Measurements from ENCODE around the gene TSSK3.
"Not testable (repeated sequence)": the region's sequence is repeated elsewhere in the genome, so short reads cannot be mapped to it uniquely, and the experiment has no call there.

TSSK3 gene

DNA sequence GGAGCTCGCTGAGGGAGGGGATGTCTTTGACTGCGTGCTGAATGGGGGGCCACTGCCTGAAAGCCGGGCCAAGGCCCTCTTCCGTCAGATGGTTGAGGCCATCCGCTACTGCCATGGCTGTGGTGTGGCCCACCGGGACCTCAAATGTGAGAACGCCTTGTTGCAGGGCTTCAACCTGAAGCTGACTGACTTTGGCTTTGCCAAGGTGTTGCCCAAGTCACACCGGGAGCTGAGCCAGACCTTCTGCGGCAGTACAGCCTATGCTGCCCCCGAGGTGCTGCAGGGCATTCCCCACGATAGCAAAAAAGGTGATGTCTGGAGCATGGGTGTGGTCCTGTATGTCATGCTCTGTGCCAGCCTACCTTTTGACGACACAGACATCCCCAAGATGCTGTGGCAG, 1.4 kb downstream of the TSSK3 start:
- DNase-seq (ENCODE audit: low spot score), result no peak

DNA sequence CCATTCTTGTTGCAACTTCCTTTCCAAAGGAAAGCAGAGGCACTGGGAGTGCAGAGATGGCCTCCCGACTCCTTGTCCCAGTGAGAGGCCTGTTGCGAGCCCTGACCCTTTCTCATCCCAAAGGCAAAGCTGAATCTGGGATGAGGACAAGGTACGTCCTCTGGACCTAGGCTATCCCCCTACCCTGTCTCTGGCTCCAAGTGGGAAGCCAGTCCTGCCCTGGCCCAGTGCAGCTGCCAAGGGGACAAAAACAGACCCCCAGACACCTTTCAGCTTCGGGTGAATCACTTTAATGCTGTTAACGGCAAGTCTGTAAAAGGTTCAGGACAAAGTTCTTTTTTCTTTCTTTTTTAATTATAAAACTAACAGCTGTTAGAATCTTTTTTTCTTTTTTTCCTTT, 2.5 kb downstream of the TSSK3 start:
- no peak for DNase-seq (ENCODE audit: low spot score)

DNA sequence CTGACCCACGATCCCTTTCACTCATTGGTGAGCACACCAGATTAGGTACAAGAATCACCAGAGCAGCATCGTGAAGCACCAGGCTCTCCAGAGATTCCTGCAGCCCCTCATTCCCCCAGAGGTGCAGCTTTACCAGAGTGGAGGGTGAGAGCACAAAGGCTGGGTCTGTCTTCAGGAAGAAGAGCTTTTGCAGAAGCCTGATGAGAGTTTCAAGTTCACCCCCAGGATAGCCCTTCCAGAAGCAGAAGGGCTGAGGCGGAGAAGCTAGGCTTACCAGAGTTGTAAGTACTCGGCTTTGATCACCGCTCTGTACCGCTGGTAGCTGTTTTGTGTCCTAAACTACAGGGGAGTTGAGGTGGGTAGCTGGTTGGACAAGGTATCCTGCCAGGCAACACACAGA, 3.1 kb downstream of the TSSK3 start:
- DNase-seq (ENCODE audit: low spot score), result no peak

DNA sequence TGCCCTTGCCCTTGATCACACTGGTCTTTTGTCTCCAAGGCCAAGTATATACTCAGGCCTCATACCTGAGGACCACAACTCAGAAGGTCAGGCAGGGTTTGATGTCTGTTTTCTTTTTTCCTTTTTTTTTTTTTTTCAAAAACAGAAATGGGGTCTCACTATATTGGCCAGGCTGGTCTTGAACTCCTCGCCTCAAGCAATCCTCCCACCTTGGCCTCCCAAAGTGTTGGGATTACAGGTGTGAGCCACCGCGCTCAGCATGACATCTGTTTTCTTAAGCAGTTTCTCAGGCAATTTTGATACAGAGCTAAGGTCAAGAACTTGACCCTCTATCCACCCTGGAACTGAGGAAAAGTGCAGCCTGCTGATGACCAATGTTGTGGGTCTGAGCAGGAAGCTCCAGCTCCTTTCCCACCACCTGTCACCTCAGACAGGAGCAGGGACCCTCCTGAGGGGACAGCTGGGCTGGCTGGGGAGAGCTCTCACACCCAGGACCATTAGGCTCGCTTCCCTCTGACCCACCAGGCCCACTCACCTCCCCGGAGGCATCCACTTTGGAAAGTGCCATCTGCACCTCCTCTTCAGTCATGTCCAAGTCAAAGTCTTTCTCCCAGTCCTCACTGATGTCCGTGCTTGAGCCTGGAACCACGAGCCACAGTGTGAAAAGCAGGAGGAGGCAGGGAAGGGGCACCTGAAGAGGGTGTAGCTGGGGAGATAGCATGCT, 5.7 kb downstream of the TSSK3 start:
- DNase-seq (ENCODE audit: low spot score), result no peak

DNA sequence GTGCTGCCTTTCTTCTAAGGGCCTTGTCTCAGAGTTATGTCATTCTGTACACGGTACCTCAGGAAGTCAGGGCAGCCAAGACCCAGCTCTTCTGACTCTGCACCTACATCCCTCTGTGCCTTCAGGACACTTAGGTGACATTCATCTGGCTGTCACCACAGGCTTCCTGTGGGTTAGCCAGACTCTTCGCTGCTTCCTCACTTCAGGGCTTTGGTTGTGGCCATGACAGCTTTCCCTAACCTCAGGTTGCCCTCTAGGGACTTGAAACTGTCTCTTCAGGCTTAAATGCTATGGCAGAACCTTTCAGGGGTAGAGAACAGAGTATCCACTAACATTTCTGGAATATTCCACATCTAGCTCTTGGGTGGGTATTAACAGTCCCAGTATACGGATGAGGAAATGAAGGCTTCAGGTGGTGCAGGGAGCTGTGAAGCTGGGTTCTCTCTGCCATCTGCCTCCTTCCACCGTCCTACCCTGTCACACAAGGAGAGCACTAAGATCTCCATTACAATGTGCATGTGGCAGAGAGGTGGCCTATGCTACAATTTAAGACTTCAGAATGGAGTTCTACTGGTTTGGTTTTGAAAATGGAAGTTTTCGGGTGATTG, 9.9 kb downstream of the TSSK3 start:
- DNase-seq (ENCODE audit: low spot score), result no peak

DNA sequence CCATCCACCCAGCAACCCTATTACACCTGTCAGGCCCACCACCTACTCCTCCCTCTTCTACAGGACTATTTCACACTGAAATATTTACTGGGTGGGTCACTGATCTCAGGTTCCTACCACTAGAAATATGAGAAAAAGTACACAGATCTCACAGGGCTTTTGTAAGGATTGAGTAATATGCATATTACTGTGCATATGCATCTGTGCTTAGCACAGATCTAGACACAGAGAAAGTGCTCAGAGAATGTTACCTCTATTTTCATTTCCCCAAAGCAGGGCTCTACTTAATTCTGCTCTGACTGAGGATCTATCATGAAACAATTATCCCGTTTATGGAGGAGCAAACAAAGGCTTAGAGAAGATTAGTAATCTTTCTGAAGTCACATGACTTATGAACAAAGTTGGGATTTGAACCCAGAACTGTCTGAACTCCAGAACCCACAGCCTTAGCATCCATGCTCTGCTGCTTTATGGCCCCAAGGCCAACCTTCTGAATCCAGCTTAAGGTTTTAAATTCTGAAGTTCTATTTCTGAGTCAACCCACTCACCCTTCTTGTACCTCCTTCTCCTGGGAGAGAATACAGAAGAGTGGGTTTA, 11.8 kb downstream of the TSSK3 start:
- no peak for DNase-seq (ENCODE audit: low spot score)

DNA sequence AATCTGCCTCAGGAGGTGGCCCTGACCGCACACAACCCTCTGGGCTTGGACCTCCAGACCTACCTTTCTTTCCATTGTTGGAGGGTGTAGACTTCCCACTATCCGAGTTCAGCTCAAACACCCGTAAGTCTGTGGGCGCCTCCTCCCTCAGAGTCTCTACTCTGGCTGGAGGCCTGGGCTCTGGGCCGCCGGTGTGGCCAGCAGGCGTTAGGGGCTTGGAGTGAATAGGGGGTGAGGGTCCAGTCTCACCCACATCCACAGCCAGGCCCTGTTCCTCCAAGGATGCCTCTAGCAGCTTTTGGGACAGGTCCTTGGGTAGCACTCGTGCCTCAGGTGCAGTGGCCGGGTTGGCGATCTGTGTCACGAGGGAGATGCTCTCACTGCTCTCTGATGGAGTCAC, 13.9 kb downstream of the TSSK3 start:
- DNase-seq (ENCODE audit: low spot score), result no peak

DNA sequence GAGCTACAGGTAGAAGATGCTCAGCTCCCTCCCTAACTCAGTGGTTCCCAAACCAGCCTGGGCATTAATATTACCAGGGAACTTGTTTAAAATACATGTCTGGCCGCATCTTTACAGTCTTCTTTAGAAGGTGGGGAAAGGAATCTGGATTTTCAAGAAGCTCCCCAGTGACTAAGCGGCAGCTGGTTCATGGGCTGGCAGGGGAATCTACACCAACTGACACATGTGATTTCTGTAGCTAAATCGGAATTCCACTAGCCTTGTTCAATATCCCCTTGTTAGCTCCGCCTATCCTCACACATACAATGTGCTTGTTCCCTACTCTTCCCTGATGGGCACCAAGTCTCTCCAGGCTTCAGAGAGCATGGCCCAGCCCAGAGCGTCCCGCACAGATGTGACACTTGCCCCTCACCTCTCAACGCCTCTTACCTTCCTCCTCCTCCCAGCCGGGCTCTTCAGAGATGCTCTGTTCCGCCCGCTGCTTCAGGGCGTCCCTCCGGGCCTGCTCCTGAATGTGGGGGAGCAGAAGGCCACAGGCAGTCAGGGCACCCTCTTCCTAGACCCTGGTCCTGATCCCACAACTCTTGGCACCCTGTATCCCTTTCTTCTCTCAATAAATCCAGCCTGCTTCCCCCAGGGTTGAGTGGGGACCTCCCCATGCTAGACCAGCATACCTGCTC, 15.3 kb downstream of the TSSK3 start:
- DNase-seq (ENCODE audit: low spot score), result no peak

DNA sequence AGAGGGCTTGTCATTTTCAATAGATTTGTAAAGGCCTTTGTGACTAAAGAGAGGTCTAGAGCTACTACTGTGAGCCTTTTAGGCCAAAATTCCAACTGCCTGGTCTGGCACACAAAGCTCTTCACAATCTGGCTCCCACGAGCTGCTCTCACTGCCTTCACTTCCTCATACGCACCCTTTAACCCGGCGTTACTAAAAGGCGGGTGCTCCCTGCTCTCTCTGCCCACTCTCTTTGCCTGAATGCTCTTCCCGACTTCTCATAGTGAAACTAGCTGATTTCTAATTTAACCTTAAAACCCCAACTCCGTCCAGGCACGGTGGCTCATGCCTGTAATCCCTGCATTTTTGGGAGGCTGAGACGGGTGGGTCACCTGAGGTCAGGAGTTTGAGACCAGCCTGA, 17.7 kb downstream of the TSSK3 start:
- DNase-seq (ENCODE audit: low spot score), result no peak

DNA sequence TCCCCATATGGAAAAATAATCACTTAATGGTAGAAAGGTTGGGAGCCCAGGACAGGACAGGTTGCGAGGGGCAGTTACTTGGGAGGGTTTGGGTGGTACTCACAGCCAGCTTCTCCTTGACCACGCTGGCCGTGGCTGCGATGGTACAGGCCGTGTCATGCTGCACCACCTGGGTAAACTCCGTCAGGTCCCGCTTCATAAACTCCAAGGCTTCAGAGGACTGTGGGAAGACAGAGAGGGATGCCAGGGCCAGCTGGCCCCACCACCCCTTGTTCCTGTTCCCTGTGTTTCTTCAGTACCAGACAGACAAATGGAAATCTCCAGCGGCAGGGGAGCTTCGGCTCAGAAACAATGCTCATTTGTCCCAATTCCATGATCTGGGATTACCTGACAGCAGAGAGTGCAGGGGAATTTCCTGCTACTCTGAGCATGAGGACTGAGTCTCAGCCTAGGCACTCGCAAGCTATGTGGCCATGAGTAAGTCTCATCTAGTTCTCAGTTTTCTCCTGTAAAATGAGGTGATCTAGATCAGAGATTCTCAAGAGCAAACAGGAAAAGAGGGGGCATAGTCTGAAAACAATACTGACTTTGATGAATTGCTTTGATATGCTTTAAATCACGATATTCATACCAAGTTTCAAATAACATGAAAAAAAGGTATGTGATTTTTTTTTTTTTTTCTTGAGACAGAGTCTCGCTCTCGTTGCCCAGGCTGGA, 24.5 kb downstream of the TSSK3 start:
- DNase-seq (ENCODE audit: low spot score), result no peak

DNA sequence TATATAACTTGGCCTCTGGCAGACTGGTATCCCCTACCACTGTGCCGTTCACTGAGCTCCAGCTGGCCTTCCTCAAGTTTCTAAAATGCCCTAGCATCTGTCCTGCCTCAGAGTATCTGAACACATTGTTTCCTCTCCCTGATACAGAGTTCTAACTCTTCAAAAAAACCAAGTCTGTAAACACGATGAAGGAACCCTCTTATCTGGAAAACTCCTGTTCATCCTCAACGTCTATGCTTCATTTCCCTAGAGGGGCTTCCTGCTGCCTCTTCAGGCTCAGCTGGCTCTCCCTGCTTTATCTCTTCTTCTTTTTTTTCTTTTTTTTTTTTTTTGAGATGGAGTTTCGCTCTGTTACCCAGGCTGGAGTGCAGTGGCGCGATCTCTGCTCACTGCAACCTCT, 26.3 kb downstream of the TSSK3 start:
- no peak for DNase-seq (ENCODE audit: low spot score)

DNA sequence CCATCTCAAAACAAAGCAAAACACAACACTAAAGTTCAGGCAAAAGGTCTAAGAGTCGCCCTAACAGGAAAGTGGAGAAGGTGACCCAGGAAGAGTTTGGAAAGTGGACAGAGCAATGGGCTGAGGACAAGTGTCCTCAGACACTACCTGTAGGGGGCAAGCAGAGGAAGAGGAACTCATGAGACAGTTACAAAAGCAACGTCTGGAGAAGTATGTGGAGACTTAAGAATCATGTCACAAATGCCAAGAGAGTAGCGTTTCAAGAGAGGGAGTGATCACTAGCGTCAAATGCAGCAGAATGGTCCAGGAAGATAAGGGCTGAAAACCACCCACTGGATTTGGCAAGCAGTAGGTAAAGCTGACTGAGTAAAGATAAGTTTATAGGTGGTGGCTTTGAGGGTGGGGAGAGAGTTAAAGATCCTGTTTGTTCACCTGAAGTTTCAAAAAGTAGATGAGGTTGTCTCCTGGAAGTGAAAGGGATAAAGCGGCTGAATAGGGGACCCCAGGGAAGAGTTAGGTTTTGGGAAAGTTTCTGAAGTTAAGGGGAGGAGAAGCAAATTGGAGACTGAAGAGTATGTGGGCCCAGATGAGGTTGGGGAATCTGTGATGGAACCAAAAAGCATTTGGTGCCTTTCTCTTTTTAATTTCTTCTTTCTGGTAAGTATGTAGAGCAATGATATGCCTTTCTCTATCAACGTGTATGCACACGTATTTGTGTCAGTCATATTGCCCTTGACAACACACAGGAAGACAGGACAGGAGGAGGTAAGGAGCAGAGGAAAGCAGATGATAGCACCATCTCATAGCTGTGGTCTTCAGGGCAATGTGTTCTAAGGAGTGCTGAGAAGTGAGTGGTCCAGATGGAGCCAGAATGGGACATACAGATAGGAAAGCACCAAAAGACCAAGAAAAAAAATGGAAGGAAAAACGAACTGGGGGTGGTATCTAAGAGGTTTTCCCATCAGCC, 28.8 kb downstream of the TSSK3 start:
- no peak for DNase-seq (ENCODE audit: low spot score)

DNA sequence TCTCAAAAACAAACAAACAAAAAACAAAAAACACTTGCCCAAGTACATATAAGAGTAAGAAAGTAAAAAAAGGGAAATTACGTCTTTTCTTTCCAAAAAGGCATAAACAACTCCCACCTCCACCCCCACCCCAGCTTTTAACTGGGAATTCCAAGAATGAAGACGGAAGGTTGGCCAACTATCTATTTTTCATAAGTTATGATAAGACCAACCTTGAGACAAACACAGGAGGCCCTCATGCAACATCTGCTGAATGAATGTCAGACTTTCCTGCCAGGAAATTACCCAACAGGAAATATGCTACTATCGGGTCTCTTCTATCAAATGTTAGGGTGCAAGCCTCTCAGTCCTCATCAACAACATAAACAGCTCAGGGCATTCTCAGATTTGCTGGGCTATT, 30.0 kb downstream of the TSSK3 start:
- DNase-seq (ENCODE audit: low spot score), result no peak

DNA sequence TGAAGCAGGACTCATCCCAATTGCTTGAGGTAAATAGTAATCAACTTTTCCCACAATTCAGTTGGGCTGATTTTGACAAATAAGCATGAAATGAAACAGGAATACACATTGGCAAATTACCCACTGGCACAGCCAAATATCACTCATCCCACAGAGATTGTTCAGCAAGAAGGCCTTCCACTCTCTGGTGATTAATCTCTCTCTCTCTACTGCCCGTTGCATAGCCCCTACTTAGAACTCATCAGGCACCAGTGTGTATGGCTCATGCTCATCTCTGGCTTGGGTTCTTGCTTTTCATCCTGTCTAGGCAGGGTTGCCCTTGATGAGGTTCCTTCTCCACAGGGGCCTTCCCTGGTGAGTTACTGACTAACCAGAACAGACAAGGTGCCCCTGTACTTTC, 30.8 kb downstream of the TSSK3 start:
- DNase-seq (ENCODE audit: low spot score), result no peak

DNA sequence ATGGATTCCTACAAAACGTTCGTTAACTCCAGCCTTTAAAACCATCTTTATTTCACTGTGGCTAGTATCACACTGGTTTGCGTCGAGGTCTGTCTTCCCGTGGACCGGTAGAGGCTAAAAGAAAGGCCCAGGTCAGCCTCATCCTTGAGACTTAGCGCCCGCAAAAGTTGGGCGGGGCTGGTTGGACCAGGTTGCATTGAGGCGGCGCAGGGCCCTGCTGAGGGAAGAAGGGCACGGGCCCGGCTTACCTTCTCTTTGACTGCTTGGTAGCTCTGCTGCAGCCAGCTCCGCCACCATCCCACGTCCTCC, 31.4 kb downstream of the TSSK3 start:
- no peak for DNase-seq (ENCODE audit: low spot score)

DNA sequence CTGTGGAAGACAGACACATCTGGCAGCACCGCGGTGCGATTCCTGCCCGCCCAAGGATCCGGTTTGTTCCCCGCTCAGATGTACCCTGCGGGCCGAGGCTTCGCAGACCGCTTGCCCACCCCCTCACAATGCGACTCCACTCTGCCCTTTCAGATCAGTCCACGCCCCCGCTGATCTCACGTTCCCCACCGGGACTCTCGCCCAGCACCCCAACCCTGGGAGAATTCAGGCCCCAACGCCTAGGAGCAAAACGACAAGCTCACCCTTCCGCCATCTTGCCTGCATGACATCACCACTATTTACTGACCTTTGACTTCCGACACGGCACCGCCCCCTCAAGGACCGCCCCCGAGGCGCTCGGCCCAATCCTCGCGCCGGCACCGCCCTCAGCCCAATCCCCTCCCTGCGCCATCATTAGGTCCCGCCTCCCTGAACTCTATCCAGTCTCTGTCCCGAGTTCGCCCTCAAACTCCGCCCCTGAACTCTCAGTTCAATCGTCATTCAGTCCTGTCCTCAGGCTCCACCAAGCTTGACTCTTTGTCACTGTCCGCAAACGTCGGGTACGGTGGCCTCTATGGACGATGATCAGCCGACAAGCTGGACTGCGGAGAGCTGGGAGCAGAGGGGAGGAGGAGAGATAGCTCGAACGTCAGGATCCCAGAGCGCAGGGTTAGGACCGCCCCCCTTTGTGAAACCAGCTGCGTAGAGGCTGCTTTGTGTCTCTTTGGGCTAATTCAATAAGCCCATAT, 32.0 kb downstream of the TSSK3 start, which contains the start of gene BSDC1:
Gene BSDC1, minus strand, starts transcription at position 301 of the 749 bp plus-strand sequence. Its CDS starts 27 bp downstream, at position 274.
- DNase-seq (ENCODE audit: low spot score), result peak; percentile 99

DNA sequence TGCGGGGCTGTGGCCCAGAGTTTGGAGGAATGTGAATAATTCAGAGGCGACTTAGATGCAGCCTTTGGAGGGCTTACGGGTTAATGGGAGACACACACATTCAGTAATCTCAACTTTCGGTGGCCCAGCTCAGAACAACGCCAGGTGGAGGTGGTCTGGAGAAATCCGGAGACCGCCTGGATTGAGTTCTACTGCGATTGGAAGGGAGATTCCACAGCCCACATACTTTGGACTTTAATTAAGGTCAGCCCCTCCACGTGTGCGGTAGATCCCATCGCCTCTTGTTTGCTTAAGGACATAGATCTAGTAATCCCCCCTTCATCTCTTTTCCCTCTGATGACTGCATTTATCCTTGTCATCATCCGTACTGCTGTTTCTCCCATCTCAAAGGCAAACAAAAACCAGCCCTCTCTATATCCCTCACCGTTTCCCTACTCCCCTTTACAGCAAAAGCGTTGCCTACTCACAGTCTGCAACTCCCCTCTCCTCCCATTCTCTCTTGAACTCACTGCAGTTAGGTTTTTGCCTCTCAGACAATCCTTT, 32.6 kb downstream of the TSSK3 start:
- DNase-seq (ENCODE audit: low spot score), result no peak

DNA sequence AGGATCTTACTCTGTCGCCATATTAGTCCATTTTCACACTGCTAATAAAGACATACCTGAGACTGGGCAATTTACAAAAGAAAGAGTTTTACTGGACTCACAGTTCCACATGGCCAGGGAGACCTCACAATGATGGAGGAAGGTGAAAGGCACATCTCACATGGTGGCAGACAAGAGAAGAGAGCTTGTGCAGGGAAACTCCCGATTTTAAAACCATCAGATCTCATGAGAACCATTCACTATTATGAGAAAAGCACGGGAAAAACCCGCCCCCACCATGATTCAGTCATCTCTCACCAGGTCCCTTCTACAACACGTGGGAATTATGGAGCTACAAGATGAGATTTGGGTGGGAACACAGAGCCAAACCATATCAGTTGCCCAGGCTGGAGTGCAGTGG, 34.2 kb downstream of the TSSK3 start:
- not testable (repeated sequence) for DNase-seq (ENCODE audit: low spot score)

DNA sequence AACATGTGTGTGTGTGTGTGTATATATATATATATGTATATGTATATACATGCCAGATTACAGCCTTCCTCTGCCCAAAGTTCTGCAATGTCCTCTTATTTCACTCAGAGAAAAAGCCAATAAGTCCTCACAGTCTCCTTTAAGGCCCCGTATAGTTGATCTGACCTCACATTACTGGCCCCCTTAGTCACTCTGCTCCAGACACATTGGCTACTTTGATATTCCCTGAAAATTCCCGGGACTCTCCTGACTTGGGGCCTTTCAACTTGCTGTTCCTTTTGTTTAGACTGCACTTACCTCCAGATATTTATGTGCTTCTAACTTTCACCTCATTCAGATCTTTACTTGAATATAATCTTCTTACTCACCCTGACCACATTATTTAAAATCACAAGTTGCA, 36.1 kb downstream of the TSSK3 start:
- DNase-seq (ENCODE audit: low spot score), result no peak

DNA sequence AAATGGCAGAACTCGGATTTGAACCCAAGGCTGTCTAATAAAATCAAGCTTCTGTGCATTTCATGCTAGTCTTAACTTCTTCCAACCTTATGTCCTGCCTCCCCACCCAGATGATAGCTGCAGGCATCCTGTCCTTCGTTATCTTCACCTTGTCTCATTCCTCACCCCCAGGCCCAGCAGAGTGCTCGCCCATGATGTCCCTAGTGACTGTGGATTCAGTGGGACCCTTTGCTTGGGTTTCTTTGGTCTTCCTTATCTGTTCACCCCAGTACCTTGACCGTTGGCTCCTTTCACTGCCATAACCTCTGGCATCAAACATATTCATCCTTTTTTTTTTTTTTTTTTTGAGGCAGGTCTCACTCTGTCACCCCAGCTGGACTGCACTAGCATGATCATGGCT, 37.5 kb downstream of the TSSK3 start:
- no peak for DNase-seq (ENCODE audit: low spot score)
